ENCODE results near the gene TEX26.

The TEX26 gene

GRCh38 chr13:31011901-31012654, 79.6 kb downstream of the TEX26 start:
- ChIA-PET CTCF (interaction anchor here (0.7 to 1.2 kb wide), 5 partner anchors 18 to 146 kb away, joined by 3 to 6 read pairs (median 3); no protein-coding TSS in a partner anchor), POLR2A (no interaction called here)
- Histone ChIP-seq H3K27ac (ENCODE audit: extremely low read depth, low read depth, low read length) (no peak overlapping the region), H3K9me3 (ENCODE audit: control insufficient read depth, insufficient read depth, low read depth, low read length) (no peaks in the 10 kb centered on the region), H3K4me3 (ENCODE audit: low read depth, low read length) (no peak overlapping the region), H3K36me3 (ENCODE audit: control insufficient read depth in 2 of 2, insufficient read depth in 1 of 2, low read length in 2 of 2) (no peaks in the 10 kb centered on the region), H3K4me1 (ENCODE audit: control insufficient read depth, insufficient read depth, low read length) (no peaks in the 10 kb centered on the region)
- TF ChIP-seq ZEB2 (tag by site-specific recombination; IDR thresholded peaks at IDR 0.05) (no peak), ZSCAN23 (tag by site-specific recombination; IDR thresholded peaks at IDR 0.05) (no peak), TRIM28 (IDR thresholded peaks at IDR 0.05; ENCODE audit: borderline replicate concordance, low read length) (no peak), ZNF514 (tag by site-specific recombination; IDR thresholded peaks at IDR 0.05) (no peak), ZBTB8A (tag by site-specific recombination; IDR thresholded peaks at IDR 0.05) (no peak), ZNF785 (tag by site-specific recombination; IDR thresholded peaks at IDR 0.05) (no peak), ZNF664 (tag by site-specific recombination; IDR thresholded peaks at IDR 0.05) (no peak), ZNF544 (tag by site-specific recombination; IDR thresholded peaks at IDR 0.05) (no peak), ZNF350 (tag by site-specific recombination; IDR thresholded peaks at IDR 0.05) (no peak), YY2 (tag by site-specific recombination; IDR thresholded peaks at IDR 0.05) (no peak), PRDM6 (tag by site-specific recombination; IDR thresholded peaks at IDR 0.05) (no peak), ZNF280D (tag by site-specific recombination; IDR thresholded peaks at IDR 0.05) (no peak), ZNF324 (tag by site-specific recombination; IDR thresholded peaks at IDR 0.05) (no peak), ZNF292 (tag by site-specific recombination; IDR thresholded peaks at IDR 0.05; ENCODE audit: borderline replicate concordance, low read depth) (no peak), ZNF777 (tag by site-specific recombination; IDR thresholded peaks at IDR 0.05; ENCODE audit: borderline replicate concordance) (no peak)

- Histone ChIP-seq H3K27ac (ENCODE audit: extremely low read depth, low read depth, low read length) (no peak overlapping the region), H3K36me3 (ENCODE audit: control insufficient read depth in 2 of 2, insufficient read depth in 1 of 2, low read length in 2 of 2) (no peaks in the 10 kb centered on the region), H3K4me1 (ENCODE audit: control insufficient read depth, insufficient read depth, low read length) (no peaks in the 10 kb centered on the region), H3K9me3 (ENCODE audit: control insufficient read depth, insufficient read depth, low read depth, low read length) (no peaks in the 10 kb centered on the region), H3K4me3 (ENCODE audit: low read depth, low read length) (no peak overlapping the region)
- ChIA-PET POLR2A (no interaction called here), CTCF (interaction anchor here (0.7 to 0.9 kb wide), 3 partner anchors 14 to 112 kb away, joined by 3 to 5 read pairs (median 3); no protein-coding TSS in a partner anchor)
- TF ChIP-seq KLF1 (tag by site-specific recombination; IDR thresholded peaks at IDR 0.05) (no peak), ZNF654 (tag by site-specific recombination; IDR thresholded peaks at IDR 0.05; ENCODE audit: low read depth) (peak; percentile 37)
These were observed 80.2 kb downstream of the TEX26 start for GRCh38 chr13:31012655-31013024.

- CTCF ChIA-PET = interaction anchor here (0.7 to 1.6 kb wide), 3 partner anchors 12 to 26 kb away, joined by 3 to 4 read pairs (median 4); no protein-coding TSS in a partner anchor
- Histone ChIP-seq H3K4me1 (ENCODE audit: control insufficient read depth, insufficient read depth, low read length) (no peaks in the 10 kb centered on the region), H3K27ac (ENCODE audit: extremely low read depth, low read depth, low read length) (no peak overlapping the region), H3K9me3 (ENCODE audit: control insufficient read depth, insufficient read depth, low read depth, low read length) (no peaks in the 10 kb centered on the region), H3K36me3 (ENCODE audit: control insufficient read depth in 2 of 2, insufficient read depth in 1 of 2, low read length in 2 of 2) (no peaks in the 10 kb centered on the region), H3K4me3 (ENCODE audit: low read depth, low read length) (no peak overlapping the region)
- POLR2A ChIA-PET = no interaction called here
- TF ChIP-seq ZNF791 (tag by site-specific recombination; IDR thresholded peaks at IDR 0.05) (no peak), PRDM4 (tag by site-specific recombination; IDR thresholded peaks at IDR 0.05) (no peak), ZNF266 (tag by site-specific recombination; IDR thresholded peaks at IDR 0.05; ENCODE audit: low read depth) (no peak), SP2 (tag by site-specific recombination; IDR thresholded peaks at IDR 0.05) (no peak), ZXDB (tag by site-specific recombination; IDR thresholded peaks at IDR 0.05) (no peak)
These were observed 82.0 kb downstream of the TEX26 start for GRCh38 chr13:31014456-31014855.
